GM10266 (cell line): ENCODE data around the gene TRAPPC2.
"Not testable (repeated sequence)": the region's sequence is repeated elsewhere in the genome, so short reads cannot be mapped to it uniquely, and the experiment has no call there.

Experiments used
- DNase-seq: peaks from one replicate; pipeline ENCODE4 v3.0.0; 2012; ENCODE audit errors: extremely low spot score
- CTCF ChIP-seq: IDR thresholded peaks from 2 replicates; pipeline ENCODE4 v1.5.1; 2012; ENCODE audit warnings: mild to moderate bottlenecking, low read depth; ENCODE audit not compliant: control insufficient read depth, insufficient read depth; ENCODE audit errors: missing control alignments

The TRAPPC2 gene

DNA sequence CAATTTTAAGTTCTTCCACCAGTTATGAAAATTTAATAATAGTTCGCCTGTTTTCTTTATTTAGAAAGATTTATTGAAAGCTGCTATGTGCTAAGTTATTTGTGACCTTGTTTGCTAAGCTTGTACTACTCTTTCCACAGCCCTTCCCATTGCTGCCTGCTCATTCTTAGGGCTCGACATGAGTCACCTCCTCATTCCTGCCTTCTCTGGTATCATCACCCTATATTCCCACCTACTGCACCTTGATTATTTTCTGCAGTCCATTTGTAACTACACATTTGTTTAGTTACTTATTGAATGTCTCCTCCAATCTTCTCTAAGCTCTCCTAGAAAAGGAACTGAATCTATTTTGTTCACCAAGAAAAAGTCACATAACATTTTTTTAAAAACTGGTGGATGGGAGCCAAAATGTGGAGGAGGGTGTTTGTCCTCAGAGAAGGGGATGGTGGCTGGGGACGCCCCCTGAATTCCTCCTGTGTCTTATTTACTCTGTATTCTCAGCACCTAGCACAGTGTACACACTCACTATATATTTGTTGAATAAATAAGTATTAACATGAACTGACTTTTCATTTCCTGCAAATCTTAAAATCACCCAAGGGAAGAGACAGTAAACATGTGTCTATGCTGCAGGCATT lies 49.2 kb downstream of the TRAPPC2 start:
- DNase-seq, result no peak
- no peak for TF ChIP-seq CTCF

- TF ChIP-seq CTCF, result no peak
- DNase-seq, result no peak
These were observed 50.1 kb downstream of the TRAPPC2 start for GRCh38 chrX:13684361-13684760.

DNA sequence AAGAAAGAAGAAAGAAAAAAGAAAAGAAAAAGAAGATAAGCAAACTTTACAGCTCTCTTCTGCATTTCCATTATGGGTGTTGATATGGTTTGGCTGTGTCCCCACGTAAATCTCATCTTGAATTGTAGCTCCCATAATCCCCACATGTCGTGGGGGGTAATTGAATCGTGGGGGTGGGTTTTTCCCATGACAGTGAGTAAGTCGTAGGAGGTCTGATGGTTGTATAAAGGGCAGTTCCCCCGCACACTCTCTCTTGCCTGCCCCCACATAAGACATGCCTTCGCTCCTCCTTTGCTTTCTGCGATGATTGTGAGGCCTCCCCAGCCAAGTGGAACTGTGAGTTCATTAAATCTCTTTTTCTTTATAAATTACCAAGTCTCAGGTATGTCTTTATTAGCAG lies 52.8 kb downstream of the TRAPPC2 start:
- no peak for DNase-seq
- TF ChIP-seq CTCF, result no peak

- not testable (repeated sequence) for DNase-seq
These were observed 54.7 kb downstream of the TRAPPC2 start for GRCh38 chrX:13679700-13680099.

- TF ChIP-seq CTCF, result no peak
- no peak for DNase-seq
These were observed 57.5 kb downstream of the TRAPPC2 start for GRCh38 chrX:13676885-13677284.

GRCh38 chrX:13673016-13673415 lies 61.4 kb downstream of the TRAPPC2 start:
- no peak for DNase-seq
- TF ChIP-seq CTCF, result no peak

- TF ChIP-seq CTCF, result no peak
- DNase-seq, result no peak
These were observed 64.2 kb downstream of the TRAPPC2 start for GRCh38 chrX:13670197-13670596.

DNA sequence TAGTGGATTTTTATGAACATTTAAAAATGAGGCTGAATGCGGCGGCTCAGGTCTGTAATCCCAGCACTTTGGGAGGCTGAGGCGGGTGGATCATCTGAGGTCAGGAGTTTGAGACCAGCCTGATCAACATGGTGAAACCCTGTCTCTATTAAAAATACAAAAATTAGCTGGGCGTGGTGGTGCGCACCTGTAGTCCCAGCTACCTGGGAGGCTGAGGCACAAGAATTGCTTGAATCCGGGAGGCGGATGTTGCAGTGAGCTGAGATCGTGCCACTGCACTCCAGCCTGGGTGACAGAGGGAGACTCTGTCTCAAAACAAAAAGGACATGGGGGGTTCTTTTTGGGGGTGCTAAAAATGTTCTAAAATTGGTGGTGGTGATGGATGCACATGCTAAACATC lies 64.7 kb downstream of the TRAPPC2 start:
- DNase-seq, result not testable (repeated sequence)

DNA sequence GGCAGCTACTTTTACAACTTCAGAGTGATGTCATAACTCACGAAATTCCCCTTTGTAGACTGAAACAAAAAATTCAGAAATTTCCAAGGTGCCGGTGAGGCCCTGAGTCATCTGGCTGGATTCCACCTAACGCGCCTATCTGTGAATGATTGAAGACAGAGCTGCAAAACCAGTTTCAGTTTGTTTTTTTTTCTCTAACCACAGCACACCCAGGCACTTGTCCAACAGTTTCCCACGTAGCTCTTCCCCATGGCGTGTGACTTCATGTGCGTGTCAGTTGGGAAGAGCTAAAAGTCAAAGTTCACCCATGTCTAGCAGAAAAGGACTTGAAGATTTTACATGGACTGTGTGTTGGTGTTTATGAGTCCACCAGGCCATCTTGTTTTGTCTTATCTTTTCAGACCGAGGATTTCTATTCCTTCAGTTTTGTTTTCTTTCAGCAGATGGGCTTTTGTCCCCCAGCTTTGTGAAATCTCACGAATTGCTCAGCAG lies 65.1 kb downstream of the TRAPPC2 start:
- DNase-seq, result no peak
- no peak for TF ChIP-seq CTCF
